ENCODE data around the gene TMEM120A.

The TMEM120A gene

DNA sequence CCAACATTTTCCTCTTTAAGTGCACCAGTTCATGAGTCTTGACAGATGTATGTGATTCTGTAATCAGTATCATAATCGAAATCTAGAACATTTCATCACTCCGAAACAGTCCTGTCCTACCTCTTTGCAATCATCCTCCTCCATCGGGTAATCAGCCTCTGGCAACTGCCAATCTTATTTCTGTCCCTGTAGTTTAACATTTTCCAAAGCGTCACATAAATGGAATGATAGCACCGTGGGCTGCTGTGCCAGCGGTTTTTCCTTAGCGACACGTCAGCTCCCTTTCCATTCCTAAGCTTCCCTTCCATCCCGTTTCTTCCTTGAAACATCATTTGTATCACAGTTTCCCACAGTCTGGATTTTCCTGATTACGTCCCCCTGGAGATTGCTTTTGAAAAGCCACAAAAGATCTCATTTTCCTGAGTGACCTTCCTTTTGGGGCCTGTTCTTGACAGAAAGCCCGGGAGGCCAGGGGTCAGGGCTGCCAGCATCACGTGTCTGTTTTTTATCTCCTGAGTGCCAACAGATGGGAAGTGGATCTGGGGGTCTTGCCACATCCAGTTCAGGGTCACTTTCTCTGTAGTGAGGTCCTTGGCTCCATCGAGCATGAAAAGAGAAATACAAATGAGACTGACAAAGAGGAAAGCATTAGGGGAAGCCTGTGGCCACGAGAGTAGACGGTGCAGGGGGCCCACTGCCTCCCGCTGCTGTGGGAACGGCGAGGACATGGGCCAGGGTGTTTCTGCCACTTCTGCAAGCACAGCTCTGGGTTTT, 31.6 kb downstream of the TMEM120A start:
- in situ Hi-C loops (cut with MboI; ENCODE audit: low sequenced_read_pairs), result no loop called here

DNA sequence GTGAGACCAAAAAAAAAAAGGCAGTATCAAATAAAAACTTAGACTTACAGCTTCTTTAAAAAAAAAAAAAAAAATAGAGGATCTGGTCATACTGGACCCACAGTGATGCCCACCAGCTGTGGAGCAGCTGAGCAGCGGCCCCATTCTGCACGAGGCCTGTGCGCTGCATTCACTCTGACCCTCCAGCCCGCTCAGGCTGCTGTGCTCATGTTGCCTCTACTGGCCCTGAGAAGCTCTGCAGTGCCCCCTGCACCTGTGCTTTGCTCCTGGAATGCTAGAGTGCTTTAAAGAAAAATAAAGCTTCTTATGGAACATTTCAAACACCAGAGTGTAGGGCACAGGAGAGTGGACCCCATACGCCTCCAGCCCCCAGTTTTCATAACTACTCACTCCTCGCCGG, 33.2 kb downstream of the TMEM120A start:
- in situ Hi-C loops (cut with MboI; ENCODE audit: low sequenced_read_pairs), result no loop called here

DNA sequence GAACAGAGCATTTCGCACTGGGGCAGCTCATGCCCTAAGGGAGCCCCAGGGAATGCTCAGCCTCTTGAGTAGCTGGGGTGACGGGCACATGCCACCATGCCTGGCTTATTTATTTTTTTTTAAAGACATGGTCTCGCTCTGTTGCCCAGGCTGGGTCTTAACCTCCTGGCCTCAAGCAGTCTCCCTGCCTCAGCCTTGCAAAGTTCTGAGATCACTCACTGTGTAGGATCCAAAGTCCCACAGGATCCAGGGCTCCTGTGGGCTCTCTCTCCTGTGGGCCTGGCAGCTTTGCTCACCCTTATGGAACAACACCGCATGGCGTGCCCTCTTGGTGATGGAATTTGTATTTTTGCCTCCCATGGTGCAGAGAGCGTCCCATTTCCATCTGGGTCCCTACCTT, 34.0 kb downstream of the TMEM120A start:
- in situ Hi-C loops (cut with MboI; ENCODE audit: low sequenced_read_pairs), result no loop called here

DNA sequence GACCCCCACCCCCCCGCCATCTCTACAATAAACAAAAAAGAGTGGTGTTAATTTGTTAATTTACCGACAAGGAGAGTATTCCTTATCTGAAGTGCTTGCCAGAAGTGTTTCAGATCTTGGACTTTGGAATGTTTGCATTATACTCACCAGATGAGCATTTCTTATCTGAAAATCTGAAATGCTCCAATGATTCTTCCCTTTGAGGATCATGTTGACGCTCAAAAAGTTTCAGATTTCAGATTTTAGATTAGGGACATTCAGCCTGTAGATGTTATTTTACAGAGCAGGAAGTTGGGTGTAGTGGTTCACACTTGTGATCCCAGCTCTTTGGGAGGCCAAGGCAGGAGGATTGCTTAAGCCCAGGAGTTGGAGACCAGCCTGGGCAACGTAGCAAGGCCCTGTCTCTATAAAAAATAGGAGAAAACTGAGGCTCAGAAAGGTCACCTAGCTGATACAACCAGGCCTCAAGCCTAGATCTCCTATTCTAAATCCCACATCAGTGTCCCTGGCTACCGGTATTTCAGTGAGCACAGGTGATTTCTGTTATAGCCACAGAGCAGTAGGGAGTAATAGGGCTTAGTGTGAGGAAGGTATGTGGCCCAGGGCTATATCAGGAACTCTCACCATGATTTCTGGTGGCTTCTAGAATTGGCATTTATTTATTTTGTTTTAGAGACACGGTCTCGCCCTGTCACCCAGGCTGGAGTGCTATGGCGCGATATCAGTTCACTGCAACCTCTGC, 35.4 kb downstream of the TMEM120A start:
- in situ Hi-C loops (cut with MboI; ENCODE audit: low sequenced_read_pairs), result no loop called here

DNA sequence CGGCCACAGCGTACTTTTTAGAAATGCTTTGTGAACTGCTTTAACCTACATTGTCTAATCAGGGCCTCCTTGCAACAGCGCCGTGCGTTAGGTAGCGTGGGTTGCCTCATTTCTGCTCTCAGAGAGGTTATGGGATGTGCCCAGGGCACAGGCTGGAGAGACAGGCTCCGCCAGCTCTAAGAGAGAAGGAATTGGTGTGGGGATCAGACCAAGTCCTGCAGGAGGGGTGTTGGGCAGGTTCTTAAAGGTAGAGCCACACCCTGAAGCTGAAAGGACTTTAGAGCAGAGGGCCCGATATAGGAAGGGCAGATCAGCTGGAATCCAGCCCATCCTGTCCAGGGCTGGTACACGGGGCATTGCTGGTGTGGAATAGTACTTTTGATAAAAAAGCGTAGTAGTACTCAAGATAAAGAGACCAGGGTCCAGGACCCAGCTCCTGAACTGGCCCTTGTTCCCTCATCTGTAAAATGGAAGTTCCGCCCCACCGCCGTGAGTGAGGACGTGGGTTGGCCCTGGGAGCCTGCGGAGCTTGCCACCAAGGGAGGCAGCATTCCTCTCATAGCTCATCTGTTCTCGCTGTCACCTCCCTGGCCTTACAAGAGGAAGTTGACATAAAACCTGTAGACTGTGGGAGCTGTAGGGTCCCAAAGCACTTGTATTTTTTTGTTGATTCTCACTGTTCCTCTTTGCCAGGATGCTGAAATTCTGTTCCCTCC, 37.2 kb downstream of the TMEM120A start:
- in situ Hi-C loops (cut with MboI; ENCODE audit: low sequenced_read_pairs), result no loop called here

DNA sequence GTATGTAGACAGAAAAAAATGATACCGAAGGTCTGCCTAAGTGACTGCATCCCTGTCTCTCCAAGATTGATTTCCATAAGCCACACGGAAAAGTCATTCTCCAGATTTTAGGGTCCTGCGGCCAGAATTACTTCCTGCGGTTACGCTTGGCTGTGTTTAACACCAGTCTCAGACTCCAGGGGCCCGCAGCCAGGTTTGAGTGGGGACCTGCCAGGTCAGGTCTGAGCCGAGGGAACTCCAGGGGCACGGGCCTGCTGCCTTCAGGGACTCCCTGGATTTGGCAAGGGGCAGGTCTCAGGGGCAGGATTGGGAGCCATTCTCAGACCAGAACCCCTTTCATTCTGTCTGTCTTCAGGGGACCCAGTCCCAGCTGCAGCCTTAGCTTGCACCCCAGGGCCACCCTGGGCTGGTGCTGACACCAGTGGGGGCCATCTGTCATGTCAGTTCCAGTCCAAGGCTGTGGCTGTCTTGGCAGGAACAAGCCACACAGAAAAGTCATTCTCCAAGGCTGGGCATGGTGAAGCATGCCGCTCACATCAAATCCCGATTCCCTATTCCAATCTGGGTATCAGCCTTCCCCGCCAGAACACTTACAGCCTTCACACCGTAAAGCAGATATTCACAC, 39.0 kb downstream of the TMEM120A start:
- in situ Hi-C loops (cut with MboI; ENCODE audit: low sequenced_read_pairs), result no loop called here

DNA sequence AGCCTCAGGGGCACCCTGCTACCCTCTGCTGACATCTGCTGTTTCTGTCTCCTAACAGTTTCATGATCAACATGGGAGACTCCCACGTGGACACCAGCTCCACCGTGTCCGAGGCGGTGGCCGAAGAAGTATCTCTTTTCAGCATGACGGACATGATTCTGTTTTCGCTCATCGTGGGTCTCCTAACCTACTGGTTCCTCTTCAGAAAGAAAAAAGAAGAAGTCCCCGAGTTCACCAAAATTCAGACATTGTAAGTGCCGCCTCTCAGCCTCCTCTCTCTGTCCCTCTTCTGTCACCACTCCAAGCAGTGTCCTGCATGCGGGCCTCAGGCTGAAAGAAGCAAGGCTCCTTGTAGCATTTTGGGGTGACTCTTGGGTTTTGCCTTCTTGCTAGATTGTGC, 40.5 kb downstream of the TMEM120A start:
- in situ Hi-C loops (cut with MboI; ENCODE audit: low sequenced_read_pairs), result no loop called here

DNA sequence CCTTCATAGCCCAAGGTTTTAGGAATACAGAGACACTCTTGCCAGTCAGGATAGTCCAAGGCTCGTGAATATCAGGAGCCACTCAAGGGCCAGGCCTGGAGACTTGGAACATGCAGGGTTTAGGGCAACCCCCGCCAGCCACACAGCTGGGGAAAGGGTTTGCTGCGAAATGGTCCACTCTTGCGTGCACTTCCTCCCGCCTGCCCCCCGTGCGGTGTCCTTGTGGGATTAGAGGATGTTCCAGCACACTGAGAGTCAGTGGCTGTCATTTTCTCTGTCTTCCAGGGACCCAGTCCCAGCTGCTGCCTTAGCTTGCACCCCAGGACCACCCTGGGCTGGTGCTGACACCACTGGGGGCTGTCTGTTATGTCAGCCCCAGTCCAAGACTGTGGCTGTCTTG, 41.0 kb downstream of the TMEM120A start:
- in situ Hi-C loops (cut with MboI; ENCODE audit: low sequenced_read_pairs), result no loop called here

DNA sequence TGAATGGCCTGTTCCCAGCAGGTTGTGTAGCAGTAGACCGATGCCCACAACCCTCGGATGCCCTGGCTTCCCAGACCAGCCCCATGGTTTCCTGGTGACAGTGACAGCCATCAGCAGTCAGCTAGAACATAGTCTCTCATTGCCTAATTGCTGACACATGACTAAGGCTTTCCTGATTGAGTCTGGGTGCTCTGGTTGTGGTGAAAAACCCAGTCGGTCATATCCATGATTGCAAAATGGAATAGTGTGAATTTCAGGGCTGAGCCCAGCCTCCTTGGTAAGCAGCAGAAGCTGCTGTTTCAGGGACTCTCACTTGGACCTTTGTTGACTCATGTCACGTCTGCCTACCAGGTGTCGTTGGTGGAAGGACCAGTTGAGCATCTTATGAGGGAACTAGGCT, 42.9 kb downstream of the TMEM120A start:
- in situ Hi-C loops (cut with MboI; ENCODE audit: low sequenced_read_pairs), result no loop called here

DNA sequence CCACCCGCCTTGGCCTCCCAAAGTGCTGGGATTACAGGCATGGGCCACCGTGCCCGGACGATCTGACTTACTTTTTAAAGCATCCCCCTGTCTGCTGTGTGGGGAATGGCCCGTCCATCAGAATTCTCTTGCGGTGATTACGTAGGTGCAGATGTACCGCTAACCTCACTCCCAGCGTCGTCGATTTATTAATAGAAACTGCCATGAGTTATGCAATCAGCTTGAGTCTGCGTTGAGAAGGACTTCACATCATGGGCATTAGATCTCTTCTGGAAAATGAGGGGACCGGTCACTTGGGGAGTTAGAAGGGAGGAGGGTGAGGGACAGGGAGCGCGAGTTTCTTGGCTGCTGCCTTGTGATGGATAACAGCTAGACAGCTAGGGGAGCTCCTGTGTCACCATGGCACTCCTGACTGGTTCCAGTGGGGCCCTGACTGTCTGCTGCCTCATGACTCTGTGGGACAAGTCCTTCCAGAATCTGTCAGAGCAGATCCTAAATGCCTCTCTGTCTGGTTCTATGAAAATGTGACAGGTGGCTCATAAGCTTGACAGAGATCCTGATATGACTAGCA, 44.2 kb downstream of the TMEM120A start:
- in situ Hi-C loops (cut with MboI; ENCODE audit: low sequenced_read_pairs), result no loop called here

DNA sequence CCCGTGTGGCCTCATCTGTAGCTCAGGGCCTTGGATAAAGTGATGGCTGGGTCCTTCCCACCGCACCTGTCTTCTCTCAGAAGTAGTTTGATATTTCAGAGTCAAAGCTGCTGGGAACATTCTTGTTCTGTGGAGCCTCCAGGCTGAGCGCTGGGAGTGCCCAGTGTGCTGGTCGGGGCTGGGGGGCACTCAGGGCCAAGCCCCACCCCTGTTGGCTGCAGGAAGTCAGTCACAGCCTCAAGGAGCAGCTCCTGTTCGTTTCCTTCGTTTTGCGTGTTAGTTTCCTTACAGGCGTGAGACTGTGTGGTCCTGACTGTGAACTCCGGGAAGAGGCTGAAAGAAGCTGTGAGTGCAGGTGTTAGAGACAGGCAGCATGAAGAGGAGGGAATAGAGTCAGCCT, 46.2 kb downstream of the TMEM120A start:
- in situ Hi-C loops (cut with MboI; ENCODE audit: low sequenced_read_pairs), result no loop called here

DNA sequence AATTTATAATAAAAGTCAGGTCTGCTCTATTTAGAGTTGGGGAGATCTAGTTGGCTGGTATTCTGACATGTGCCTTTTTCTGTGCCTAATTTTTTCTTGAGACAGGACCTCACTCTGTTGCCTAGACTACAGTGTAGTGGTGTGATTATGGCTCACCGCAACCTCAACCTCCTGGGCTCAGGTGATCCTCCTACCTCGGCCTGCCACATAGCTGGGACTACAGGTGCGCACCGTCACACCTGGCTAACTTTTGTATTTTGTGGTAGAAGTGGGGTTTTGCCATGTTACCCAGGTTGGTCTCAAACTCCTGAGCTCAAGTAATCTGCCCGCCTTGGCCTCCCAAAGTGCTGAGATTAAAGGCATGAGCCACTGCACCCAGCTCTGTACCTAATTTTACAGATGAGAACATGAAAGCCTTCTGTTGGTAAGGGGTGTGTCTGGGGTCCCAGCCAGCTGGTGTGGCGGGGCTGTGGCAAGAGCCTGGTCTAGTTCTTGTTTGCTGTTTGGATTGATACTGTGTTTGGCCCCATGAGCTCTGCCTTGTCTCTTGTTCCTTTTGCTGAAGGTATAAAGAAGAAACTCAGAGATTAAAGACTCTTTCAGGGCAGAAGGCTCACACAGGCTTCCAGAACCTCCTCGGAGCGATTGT, 48.1 kb downstream of the TMEM120A start:
- in situ Hi-C loops (cut with MboI; ENCODE audit: low sequenced_read_pairs), result no loop called here

DNA sequence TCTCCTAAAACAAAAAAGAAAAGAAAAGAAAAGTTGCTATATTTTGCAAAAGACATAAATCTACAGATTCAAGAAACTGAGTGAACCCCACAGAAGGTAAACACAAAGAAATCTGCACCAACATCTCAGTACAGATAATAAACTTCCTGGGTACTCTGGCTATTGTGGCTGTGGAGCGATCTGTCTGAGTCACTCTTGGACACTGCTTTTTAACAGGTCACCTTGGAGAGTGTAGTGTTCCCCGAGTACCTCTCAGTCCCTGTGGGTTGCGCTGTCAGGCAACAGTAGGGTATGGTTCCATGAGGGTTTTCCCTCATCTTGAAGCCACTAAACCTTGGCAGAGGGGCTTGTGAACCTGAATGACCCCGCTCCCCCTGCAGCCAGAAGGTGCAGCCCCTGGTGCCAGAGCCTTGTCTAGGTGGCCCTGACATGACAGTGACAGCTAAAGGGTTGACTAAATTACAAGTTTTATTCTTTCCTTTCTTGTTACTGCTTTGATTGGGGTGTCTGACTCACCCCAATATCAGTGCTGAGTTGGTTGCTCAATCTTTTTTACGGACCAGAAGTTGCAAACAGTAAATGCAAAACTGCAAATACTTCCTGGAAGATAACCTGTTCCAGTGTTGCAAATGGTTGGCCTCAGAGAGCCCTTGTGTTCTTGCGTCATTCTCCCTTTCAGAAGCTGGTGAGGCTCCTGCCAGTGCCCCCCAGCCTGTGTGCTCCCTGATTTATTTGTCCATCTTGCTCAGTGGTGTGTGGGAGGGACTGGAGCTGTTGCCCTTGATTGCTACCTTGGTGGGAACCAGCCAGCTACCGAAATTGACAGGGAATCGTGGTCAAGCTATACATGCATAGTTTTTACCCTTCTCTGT, 48.9 kb downstream of the TMEM120A start:
- in situ Hi-C loops (cut with MboI; ENCODE audit: low sequenced_read_pairs), result no loop called here

DNA sequence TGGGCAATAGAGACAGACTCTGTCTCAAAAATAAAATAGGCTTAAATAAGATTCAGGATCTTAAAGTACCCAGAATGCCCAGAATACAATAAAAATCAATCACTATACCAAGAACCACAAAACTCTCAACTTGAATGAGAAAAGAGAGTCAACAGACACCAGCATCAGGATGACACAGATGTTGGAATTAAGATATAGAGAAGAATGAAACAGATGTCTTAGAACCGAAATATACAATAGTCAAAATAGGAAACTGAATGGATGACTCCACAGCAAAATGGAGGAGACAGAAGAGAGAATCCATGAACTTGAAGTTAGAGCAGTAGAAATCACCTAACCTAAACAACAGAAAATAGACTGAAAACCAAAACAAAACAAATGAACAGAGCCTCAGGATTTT, 49.9 kb downstream of the TMEM120A start:
- in situ Hi-C loops (cut with MboI; ENCODE audit: low sequenced_read_pairs), result no loop called here

DNA sequence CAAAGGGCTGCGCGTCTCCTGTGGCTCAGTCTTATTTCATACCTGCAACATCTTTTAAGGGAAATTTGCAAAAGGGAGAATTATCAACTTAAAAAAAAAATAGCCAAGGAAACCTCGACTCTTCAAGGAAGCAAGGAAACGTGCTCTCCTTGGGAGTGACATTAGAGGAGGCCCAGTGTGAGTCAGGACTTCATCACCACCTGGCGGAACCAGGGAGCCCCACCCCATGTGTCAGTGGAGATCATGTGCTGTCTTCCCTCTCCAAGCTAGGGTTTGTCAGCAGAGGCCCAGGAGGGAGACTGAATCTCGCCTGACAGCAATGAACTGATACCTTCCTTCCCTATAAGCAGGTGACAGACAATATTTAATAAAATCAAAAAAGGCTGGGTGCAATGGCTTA, 50.5 kb downstream of the TMEM120A start:
- in situ Hi-C loops (cut with MboI; ENCODE audit: low sequenced_read_pairs), result no loop called here

DNA sequence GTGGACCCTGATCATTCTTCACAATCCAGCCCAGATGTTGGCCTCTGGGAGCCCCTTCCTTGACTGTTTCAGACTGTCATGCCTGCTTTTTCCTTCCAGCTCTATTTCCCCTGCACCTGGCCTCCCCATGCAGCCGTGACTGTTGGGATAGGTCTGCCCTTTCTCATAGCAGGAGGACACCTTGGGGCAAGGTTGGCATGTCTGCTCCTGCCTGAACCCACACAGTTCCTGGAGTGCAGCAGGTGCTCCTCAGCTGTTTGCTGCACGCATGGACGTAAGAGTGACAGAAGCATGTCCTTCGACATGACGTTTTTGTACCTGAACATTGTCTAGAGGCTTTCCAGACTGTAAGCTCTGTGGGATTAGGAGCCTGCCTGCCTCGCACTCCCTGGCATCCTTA, 55.5 kb downstream of the TMEM120A start:
- in situ Hi-C loops (cut with MboI; ENCODE audit: low sequenced_read_pairs), result no loop called here

DNA sequence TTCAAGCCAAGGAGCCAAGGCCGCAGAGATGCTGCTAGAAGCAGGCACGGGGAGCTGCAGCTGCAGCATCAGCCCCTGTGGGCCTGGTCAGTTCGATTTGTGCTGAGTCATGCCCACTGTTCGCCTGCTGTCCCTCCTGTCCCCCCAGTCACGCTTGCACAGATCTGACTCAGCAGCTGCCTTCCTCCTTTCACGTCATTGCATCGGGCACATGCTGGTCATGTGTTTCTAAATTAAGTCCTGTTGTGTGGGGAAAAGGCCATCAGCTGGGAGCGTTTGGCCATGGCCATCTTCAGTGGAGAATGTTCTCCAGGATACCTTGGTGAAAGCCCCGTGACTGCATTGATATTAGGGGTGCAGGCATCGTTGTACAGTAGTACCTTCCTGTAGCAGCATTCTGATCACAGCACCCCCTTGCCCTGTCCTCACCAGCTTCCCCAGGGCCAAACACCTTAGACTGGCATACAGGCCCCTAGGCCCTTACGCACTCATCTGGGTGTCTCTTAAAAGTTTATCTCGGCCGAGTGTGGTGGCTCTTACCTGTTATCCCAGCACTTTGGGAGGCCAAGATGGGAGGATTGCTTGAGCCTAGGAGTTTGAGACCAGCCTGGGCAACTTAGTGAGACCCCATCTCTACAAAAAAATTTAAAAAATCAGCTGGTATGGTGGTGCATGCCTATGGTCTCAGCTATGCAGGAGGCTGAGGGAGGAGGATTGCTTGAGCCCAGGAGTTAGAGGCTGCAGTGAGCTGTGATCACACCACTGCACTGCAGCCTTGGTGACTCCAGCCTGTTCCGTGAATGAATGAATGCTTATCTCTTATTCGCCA, 56.2 kb downstream of the TMEM120A start:
- in situ Hi-C loops (cut with MboI; ENCODE audit: low sequenced_read_pairs), result no loop called here

Data from HL-60/S4 treated with phorbol 12-myristate 13-acetate at 8.2 ng/mL for 4 days and 3 days (cell line).